ENCODE results near the gene SEZ6L.

SEZ6L gene

GRCh38 chr22:26428515-26429457 lies 259.5 kb downstream of the SEZ6L start, which contains the start of gene ASPHD2:
TSS of gene ASPHD2 (plus strand) at chr22:26429260. CDS start at chr22:26433616, 4,356 bp downstream.
- DNase-seq (ENCODE audit: low spot score), result peak; percentile 95

- DNase-seq (ENCODE audit: low spot score), result peak; percentile 70
These were observed 260.4 kb downstream of the SEZ6L start for GRCh38 chr22:26429458-26430286.

GRCh38 chr22:26430600-26430999 lies 261.3 kb downstream of the SEZ6L start:
- DNase-seq (ENCODE audit: low spot score), result no peak

- no peak for DNase-seq (ENCODE audit: low spot score)
These were observed 262.2 kb downstream of the SEZ6L start for GRCh38 chr22:26431261-26431995.

GRCh38 chr22:26432619-26433311 lies 263.5 kb downstream of the SEZ6L start:
- DNase-seq (ENCODE audit: low spot score), result no peak

All from D341Med (cell line).